IPS-NIHi11 (cell line): ENCODE results near the gene PLK1.
"Not testable (repeated sequence)": the region's sequence is repeated elsewhere in the genome, so short reads cannot be mapped to it uniquely, and the experiment has no call there.

Experiments
- DNase-seq: peaks from one replicate; pipeline ENCODE4 v3.0.0; 2012; ENCODE audit warnings: mixed read lengths, low spot score

The PLK1 gene

DNA sequence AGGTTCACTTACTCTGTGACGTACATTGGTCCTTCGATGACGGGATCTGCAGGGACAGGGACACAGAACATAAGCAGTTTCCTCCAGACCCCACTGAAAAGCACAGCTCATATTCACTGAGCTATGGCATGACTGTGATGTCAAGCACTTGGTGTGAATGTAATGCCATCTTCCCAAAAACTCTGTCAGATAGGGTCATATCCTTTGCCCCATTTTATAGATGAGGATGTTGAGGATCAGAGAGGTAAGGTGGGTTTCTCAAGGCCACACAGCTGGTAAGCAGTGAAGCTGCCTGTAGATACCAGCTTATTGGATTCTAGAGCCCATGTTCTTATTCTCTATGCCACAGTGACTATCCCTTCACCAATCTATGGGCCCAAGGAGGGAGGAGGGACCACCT, 31.8 kb downstream of the PLK1 start:
- DNase-seq, result no peak

GRCh38 chr16:23711785-23712184, 33.1 kb downstream of the PLK1 start:
- no peak for DNase-seq

DNA sequence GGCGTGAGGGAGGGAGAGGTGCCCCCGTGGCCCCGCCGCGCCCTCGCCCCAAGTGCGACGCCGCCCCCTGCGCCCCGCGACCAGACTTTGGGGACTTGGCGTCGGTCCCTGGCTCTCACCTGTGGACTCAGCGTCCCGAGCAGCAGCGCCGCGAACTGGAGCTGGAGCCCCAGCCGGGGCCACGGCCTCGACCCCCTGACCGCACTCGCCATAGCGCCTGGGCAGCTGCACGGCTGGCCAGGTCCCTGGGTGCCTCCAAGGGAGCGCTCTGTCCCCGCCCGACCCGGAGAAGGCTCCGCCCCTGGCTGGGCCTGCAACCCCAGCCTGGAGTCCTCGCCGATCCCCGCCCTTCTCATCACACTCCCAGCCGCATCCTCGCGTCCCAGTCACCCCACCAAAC, 34.3 kb downstream of the PLK1 start, which contains the start of gene ERN2:
ERN2 (minus strand) TSS at position 247 of the 400 bp plus-strand sequence; CDS start at position 212, 35 bp downstream.
- DNase-seq, result peak; percentile 76

DNA sequence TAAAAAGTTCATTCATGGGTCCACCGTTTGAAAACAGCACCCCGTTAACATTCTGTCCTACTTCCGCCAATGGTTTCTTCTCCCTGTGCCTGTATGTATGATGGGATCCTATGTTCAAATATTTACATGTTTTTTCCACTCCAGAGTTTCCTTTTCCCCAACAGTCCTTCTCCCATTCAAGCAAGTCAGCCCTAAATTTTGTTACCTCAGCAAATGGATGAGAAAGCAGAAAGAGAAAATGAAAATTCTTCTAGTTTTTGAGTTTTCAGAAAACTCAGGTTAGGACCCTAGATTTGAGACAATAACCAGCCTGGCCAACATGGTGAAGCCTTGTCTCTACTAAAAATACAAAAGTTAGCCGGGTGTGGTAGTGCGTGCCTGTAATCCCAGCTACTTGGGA, 37.8 kb downstream of the PLK1 start:
- DNase-seq, result no peak

DNA sequence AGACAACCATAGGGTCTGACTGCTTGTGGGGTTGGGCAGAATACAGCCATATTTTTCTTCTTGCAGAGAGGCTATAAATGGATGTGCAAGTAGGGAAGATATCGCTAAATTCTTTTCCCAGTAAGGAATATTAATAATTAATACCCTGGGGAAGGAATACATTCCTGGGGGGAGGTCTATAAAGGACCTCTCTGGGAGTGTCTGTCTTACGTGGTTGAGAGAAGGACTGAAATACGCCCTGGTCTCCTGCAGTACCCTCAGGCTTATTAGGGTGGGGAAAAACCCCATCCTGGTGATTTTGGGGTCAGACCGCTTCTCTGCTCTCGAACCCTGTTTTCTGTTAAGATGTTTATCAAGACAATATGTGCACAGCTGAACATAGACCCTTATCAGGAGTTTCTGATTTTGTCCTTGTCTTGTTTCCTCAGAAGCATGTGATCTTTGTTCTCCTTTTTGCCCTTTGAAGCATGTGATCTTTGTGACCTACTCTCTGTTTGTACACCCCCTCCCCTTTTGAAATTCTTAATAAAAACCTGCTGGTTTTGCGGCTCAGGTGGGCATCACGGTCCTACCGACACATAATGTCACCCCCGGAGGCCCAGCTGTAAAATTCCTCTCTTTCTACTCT, 44.0 kb downstream of the PLK1 start:
- not testable (repeated sequence) for DNase-seq

DNA sequence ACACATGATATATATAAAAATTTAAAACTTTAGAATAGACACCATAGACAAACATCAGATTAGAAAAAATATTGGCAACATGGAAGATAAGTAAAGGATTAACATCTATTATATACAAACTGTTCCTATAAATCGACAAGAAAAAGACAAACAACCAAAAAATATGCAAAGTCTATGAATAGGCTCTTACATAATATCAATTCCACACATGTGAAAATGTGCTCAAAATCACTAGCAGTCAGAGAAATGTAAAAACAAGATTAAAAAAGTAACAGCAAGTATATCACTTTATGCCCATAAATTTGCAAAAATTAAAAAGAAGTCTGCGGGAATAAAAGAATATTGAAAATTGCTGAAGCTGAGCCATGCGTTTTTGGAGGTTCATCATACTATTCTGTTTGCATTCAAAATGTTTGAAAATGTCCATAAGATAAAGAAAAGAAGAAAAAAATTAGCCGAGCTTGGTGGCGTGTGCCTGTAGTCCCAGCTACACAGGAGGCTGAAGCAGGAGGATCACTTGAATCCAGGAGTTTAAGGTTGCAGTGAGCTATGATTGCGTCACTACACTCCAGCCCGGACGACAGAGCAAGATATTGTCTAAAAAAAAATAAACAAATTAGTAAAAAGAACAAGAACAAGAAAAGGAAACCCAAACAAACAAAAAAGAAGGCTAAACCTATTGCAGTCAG, 45.6 kb downstream of the PLK1 start:
- DNase-seq, result no peak

DNA sequence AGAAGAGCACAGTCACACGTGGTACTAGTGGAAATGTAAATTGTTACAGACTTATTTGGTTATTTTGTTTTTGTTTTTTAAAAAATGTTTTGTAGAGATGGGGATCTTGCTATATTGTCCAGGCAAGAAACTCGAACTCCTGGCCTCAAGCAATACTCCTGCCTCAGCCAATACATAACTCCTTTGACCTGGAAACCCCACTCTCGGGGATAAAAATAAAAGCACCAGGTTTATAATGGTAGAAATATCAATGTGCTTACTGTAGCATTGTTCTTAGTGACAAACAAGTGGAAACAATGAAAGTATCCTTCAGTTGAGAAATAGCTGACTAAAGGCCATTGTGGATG, 46.1 kb downstream of the PLK1 start:
- no peak for DNase-seq

DNA sequence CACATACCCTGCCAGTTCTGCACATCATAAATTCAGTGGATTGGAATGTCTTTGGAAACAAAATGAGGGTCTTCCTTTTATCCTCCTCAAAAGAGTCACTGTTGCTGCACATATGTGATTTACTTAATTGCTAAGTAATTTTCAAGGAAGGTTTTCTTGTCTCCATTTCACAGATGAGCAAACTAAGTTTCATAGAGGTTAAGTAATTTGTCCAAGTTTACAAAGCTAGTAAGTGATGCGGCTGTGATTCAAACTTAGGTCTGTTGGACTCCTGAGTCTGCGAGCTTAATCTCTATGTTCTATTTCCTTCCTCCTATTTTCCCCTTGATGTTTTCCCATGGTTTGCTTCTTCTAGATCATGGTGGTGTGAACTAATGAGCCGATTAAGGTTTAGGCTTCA, 48.0 kb downstream of the PLK1 start:
- DNase-seq, result no peak

- DNase-seq, result no peak
Measured at GRCh38 chr16:23728112-23728477, 49.4 kb downstream of the PLK1 start.

DNA sequence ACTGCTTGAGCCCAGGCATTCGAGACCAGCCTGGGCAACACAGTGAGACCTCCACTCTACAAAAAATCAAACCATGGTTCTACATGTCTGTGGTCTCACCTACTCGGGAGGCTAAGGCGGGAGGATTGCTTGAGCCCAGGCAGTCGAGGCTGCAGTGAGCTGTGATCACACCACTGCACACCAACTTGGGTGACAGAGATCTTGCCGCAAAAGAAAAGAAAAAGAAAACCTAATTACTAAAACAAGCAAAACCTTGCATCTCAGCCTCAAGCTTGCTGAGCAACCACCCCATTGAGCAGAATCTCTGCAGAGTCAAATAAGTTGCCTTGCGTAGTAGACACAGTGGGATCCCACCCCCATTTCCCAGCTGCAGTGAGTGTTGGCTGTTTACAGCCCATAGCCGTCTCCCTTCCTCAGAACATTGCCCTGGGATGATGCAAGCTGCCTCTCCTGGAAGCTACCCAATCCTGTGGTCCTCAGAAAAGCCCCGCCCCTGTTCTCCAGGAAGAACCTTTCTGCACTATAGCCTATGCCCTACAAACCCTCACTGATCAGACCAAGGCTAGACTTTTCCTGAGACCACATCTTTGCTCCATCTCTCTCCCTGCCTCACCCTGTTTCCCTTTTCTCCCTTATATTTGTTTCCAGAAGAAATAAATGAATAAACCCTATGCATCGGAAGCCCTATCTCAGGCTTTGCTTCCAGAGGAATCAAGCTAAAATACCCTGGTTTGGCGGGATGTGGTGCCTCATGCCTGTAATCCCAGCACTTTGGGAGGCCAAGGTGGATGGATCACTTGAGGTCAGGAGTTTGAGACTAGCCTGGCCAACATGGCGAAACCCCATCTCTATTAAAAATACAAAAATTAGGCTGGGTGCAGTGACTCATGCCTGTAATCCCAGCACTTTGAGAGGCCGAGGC, 51.1 kb downstream of the PLK1 start:
- DNase-seq, result peak; percentile 56

- DNase-seq, result no peak
Measured at GRCh38 chr16:23734176-23734893, 55.6 kb downstream of the PLK1 start.

GRCh38 chr16:23737423-23738028, 58.8 kb downstream of the PLK1 start:
- DNase-seq, result not testable (repeated sequence)

DNA sequence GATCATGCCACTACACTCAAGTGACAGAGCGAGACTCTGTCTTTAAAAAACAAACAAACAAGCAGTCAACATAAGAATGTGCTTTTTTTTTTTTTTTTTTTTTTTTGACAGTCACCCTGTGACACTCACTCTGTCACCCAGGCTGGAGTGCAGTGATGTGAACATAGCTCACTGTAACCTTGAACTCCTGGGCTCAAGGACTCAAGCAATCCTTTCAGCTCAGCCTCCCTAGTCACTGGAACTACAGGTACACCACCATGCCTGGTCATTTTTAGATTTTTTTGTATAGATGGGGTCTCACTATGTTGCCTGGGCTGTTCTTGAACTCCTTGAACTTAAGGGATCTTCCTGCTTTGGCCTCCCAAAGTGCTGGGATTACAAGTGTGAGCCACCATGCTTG, 60.8 kb downstream of the PLK1 start:
- no peak for DNase-seq
